Fibroblast of gingiva (primary cell): ENCODE results near the gene ANXA4.
"Not testable (repeated sequence)": the region's sequence is repeated elsewhere in the genome, so short reads cannot be mapped to it uniquely, and the experiment has no call there.

Experiments used
- DNase-seq: peaks from one replicate; pipeline ENCODE4 v3.0.0-alpha.2; 2011; ENCODE audit warnings: low read depth

The ANXA4 gene

DNA sequence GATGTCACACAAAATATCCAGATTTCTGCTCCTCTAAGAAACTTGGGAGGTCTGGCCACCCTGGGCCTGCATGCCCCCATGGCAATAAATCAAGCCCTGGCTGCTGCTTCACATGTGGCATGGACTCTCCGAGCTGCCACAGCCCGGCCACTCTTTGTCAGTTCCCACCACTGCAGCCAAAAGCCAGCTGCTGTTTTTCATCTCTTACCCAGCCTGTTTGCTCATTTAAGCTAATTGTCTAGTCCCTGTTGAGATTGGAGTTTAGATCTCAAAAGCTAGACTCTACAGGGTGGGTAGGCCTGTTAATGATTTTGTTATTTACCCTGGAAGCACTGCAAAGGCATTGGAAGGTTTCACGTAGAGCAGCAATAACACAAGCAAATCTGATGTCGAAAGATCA lies 20.9 kb upstream of the ANXA4 start:
- no peak for DNase-seq

DNA sequence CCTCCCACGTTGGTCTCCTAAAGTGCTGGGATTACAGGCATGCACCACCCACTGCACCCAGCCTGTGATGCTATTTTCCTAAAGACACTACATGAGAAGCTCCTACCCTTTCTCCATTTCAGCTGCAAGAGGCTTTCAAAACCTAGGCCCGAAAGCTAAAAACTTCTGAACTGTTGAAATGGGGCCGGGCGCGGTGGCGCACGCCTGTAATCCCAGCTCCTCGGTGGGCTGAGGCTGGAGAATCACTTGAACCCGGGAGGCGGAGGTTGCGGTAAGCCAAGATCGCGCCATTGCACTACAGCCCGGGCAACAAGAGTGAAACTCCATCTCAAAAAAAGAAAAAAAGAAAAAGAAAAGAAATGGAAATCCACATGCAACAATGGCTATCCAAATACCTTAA lies 18.1 kb upstream of the ANXA4 start:
- DNase-seq = no peak

DNA sequence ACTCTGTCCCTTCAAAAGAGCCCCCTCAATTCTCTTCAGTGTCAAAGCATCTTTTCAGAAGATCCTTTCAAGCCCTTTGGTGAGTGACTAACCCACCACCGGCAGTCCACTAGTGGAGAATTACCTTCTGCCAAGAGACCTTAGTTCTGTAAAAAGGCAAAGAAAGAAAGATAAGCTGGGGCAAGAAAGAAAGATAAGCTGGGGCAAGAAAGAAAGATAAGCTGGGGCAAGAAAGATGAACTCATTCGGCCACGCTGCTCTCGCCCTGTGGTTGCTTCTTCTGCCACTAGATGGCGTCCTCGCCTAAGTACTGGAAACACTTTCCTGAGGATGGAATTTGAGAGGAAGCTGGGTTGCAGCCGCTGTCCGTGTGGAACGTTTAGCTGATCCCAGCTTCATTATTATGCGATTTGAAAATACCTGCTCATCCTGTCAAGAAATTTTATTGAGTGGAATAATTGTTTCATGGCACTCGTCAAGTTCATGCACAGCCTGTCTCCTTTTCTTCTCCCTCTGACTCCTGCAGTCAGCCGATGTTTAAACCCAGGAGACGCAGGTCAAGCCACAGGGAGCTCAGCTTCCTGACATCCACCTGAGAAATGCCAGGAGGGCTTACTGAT lies 17.3 kb upstream of the ANXA4 start:
- peak; percentile 55 for DNase-seq

DNA sequence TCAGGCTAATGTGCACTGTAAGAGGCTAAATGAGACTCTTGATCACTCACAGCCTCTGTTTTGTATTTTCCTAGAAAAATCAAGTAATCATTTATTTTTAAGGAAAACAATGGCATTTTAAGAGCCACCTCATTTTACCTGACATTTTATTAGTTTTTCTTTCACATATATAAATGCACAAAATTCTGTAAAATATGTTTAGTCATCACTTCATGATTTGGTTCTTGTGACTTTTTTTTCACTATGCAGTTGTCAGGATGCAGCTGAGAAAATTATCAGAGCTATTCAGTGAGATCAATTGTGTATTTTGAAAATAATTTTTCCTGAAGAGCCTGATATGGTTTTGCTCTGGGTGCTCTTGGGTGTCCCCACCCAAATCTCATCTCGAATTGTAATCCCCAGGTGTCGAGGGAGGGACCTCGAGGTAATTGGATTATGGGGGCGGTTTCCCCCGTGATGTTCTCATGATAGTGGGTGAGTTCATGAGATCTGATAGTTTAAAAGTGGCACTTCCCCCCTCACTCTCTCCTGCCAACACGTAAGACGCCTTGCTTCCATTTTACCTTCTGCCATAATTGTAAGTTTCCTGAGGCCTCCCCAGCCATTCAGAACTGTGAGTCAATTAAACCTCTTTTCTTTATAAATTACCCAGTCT lies 16.1 kb upstream of the ANXA4 start:
- DNase-seq = no peak

DNA sequence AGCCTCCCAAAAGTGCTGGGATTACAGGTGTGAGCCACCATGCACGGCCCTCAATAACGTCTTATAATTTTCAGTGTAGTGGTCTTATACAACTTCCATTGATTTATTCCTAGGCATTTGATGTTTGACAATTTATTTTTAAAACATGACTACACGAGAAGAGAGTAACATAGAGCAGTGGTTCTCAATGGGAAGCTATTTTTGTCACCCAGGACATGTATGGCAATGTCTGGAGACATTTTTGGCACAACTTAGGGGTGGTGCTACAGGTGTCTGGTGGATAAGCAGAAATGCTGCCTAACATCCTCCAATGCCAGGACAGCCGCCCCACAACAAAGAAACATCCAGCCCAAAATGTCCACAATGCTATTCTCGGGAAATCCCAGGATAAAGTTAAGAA lies 12.7 kb upstream of the ANXA4 start:
- no peak for DNase-seq

DNA sequence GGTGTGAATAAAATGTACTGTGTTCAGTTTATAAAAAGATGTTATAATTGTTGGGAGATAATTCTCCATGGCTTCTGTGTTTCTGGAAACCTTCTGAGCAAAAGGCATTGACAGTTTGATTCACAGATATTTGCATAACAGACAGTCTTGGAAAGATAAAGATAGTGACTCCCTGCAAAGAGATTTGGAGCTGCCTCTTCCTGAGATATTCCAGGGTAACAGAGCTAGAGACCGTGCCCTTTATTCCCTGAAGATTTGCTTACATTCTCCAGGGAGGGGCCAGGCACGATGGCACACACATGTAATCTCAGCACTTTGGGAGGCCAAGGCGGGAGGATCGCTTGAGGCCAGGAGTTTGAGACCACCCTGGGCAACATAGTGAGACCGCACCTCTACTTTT lies 12.2 kb upstream of the ANXA4 start:
- no peak for DNase-seq

DNA sequence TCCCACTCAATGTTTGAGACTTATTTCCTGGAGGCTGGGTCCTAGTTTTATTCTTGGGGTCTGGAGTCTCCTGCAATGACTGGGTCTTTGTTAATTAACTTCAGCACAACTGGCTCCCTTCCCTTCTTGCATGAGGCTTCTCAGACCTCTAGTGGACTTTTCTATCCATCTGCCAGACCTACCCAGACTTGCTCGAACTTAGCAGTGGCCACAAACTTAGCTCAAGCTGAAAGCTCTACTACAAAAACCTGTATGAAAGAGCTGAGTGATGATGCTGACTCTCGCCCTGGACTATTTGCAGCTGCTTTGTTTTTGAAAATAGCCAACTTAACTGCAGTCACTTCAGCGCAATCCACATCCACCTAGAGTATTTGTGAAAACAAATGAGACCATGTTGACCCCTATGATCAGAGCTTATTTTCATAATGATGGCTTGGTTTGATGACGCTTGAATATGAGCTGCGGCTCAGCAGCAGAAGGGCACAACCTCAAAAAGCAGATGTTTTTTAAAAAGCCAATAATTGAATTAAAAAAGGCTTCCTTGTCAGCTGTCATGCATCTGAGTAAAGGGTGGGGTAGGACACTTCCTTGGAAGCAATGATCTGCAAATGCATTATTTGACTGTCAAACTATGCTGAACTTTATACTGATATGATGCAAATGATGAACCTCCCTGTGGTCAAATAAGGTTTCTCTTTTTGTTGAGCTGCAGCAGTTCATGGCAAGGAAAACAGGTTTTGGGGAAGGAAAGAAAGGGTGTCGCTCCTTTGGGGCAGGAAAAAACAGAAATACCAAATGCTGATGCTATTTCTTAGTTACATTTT lies 10.6 kb upstream of the ANXA4 start:
- DNase-seq = no peak

DNA sequence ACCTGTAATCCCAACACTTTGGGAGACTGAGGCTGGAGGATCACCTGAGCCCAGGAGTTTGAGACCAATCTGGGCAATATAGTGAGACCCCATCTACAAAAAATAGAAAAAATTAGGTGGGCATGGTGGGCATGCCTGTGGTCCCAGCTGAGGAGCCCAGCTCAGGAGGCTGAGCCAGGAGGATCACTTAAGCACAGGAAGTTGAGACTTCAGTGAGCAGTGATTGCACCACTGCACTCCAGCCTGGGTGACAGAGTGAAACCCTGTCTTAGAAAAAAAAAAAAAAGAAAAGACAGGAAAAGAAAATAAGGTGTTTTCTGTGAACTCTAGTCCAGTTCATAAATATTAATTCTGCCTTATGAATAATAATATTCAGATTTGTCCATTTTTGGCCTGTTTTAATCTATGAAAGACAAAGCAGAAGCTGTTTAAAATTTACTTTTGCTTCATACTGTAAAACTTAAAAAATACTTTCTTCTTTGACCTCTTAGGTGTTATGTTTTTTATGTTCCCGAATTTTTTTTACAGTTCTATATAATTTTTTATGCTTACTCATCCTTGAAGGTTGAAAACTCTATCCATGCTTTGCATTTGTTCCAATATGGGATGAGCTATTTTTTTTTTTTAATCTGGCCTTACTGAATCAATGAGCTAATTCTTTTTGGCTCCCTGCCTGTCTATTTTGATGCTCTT lies 8.4 kb upstream of the ANXA4 start:
- peak; percentile 31 for DNase-seq

DNA sequence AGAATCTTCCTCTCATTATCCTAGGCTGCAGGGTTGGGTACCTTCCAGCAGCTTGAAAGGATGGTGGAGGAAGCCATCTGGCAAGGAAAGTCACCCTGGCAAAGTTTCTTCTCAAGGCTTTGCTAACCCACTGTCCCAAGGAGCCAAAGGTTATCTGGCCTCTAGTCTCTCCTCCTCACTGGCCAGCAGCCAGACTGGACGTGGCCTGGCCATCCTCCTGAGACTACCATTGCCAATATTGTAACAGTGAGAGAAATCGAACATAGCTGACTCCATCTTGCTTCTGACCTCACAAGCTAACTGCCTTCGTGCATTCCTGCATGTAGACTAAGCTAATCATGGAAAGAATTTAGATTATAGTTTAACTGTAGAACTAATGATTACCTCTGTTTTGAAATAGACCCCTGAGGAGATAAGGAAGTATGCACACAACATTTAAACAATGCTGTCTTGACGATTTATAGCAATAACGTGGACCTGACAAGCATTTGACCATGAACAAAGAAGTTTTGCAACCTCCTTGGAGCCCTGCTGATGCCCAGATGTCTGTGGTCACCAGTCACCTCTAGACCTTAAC lies 7.8 kb upstream of the ANXA4 start:
- no peak for DNase-seq

DNA sequence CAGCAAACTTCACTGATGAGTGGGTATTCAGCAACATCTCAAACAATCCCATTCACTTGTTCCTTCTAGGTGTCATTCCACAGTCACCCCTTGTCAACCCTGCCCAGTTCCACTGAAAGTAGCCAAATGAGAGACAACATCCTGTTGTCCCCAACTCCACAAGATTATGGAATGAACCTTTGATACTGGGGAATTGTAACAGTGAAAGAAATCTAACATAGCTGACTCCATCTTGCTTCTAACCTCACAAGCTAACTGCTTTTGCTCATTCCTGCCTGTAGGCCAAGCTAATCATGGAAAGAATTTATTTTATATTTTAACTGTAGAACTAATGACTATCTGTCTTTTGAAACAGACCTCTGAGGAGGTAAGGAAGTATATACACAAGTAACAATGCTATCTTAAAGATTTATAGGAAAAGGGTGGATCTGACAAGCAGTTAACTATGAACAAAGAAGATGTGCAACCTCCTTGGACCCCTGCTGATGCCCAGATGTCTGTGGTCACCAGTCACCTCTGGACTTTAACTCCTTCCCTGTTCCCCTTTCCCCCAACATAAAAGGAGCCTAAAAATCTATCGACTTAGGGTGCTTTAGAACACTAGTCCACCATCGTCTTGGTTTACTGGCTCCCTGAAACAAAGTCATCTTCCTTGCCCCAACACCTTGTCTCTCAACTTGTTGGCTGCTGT lies 6.9 kb upstream of the ANXA4 start:
- DNase-seq = no peak

DNA sequence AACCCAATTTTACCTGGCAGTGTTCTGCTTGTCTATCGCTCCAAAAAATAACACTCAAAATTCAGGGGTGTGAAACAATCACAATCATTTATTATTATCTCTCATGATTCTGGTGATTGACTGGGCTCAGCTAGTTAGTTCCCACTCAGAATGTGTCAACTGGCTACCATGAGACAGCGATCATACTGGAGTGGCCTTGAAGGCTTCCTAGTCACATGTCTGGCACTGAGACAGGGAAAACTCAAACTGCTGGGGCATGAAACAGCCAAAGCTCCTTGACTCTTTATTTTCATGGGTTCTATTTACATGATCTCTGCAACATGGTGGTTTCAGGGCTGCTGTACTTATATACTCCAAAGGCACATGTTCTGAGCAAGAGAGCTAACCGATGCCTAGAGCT lies 6.2 kb upstream of the ANXA4 start:
- no peak for DNase-seq

DNA sequence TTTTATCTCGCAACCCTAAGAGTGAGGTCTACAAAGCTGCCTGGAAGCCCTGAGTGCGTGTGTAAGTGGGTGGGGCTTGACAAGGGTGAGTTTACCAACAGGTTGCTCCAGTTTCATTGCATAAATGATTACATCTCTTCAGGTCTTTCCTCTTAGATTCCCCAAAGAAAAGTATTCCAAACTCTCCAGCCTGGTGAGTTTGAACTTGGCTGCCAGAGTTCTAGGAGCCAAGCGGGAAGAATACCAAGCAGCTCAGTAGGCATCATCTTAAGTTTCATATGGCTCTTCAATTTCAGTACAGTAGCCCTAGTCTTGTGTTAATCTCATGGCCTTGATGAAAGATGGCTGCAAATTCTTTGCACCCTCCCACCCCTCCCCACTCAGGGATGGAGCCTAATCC lies 3.8 kb upstream of the ANXA4 start:
- DNase-seq = not testable (repeated sequence)

DNA sequence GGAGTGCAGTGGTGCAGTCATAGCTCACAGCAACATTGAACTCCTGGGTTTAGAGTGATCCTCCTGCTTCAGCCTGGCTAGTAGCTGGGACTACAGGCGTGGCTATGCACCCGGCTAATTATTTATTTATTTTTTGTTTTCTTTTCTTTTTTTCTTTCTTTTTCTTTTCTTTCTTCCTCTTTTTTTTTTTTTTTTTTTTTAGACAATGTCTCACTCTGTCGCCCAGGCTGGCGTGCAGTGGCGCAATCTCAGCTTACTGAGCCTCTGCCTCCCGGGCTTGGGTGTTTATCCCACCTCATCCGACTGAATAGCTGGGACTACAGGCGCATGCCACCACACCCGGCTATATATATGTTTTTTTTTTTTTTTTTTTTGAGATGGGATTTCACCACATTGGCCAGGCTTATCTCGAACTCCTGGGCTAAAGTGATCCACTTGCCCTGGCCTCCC lies 1.4 kb upstream of the ANXA4 start:
- DNase-seq = peak; percentile 19

DNA sequence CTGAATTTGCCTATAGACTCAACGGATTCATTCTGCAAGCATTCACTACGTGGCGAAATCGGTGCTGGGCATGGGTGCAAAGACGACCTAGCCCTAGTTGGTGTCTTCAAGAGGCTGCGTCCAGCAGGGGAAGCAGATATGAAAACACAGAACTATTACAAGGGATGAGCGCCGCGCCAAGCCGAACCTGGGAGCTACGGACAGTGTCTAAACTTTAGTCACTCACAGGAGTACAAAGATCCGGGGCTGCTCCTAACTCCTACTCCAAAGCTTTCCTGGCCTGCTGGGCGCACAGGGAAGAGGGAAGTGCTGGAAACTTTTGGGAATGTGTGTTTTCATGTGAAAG lies 732 bp upstream of the ANXA4 start:
- peak; percentile 75 for DNase-seq

DNA sequence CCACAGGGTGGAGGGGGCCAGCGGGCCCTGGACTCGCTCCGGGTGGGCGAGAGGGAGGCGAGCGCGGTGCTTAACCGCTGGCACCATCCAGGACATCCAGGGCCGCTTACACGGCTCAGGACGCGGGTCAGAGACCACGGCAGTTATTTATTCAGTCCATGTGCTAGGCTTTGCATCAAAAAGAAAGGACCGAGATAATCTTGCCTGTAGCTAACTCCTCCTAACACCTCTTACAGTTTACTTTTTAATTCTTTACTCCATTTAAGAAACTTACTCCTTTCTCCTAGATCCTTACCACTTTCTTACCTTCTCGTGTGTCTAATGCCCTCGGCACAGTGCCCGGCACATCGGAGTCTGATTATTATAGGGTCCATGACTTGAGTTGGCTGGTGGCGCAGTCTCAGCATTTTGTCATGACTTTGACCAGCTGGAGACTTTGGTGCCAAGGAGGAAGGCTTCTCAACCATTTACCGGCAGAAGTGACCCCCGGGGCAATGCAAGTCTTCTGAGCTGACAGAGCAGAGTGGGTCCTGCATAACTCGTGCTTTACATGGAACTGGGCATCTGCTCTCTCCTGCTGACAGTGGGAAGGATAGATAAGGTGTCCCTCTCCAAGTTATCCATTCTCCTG lies 503 bp downstream of the ANXA4 start:
- no peak for DNase-seq

DNA sequence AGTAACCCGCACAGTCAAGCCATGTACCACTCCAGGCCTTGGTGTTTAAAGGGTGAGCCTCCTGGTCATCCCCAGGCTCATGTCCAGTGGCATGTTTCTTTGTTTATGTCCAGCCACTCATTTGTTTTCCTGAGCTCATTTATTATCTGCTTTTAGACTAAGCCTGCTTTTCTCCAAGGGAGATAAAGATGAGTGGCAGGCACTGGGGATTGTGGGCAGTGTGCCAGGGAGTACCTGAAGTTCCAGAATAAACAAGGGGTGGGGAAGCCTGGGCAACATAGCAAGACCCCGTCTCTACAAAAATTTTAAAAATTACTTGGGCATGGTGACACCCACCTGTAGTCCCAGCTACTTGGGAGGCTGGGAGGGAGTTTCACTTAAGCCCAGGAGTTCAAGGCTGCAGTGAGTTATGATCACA lies 1.9 kb downstream of the ANXA4 start:
- no peak for DNase-seq

DNA sequence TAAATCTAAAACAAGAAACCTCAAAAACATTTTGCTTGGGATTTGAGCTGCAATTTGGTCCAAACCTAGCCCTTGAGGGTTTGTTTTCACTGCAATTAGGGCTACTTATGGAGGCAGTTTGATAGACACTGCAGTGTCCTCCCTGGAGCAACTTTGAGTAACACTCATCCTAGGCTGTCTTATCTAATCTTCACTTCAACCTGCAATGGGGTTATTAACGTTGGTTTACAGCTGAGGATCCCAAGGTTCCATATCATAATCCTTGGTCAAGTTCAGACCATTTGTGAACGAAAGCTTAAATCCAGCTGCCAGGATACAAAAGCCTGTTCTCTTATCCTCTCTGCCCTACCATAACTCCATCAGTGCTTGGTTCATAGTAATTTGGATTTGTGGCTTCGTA lies 2.5 kb downstream of the ANXA4 start:
- DNase-seq = no peak

DNA sequence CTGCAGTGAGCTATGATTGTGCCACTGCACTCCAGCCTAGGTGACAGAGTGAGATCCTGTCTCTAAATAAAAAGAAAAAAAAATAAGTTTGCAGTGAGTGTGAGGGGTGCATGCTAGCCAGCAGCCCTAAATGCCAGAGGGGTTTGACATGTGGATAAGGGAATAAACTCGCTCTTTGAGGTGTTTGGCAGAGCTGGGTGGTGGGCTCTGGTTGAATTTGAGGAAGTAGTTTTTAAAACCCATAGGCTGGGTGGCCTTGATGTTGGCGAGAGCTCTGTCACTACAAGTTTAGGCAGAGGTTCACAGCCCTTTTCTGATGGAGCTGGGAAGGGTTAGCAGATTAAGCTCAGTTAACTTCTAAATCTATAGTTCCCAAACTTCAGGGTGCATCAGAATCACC lies 3.1 kb downstream of the ANXA4 start:
- no peak for DNase-seq

DNA sequence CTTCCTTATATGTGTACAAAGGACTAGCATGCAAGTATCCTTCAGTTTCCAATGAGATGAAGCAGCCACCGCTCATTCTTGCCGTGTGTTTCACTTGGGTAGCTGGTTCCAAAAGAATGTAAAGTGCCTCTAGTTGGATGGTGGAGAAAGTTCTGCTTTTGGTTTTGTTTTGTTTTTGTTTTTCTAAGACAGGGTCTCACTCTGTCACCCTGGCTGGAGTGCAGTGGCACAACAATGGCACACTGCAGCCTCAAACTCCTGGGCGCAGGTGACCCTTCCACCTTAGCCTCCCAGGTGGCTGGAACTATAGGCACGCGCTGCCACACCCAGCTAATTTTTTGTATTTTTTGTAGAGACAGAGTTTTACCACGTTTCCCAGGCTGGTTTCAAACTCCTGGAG lies 8.3 kb downstream of the ANXA4 start:
- no peak for DNase-seq

DNA sequence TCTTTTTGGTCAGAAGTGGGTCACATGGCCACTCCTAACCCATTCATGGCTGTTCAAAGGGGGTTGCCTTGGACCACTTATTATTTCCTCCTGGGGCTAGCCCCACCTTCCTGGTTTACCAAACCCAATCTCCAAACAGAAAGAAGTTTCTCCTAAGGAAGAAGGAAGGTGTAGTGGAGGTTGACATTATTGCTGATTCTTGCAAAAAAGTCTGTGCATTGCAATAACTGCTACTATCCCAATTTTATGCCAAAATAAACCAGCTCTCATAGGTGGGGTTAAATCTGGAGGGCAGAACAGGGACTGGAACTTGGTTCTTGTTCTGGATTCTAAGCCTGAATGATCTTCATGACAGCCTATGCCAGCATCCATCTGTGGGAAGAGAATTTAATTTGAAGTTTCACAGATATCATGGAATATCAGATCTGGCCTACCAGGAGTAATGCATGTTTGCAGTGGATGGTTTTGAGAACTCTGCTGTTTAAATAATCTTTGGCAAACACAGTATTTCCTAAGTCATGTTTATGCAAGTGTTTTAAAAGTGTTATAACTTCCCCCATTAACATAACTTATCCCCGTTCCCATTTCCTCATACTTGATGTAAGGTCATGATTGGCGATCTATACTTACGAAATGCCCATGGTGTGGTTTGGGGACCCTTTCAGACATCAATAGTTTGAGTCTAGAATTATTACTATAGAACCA lies 11.9 kb downstream of the ANXA4 start:
- no peak for DNase-seq

DNA sequence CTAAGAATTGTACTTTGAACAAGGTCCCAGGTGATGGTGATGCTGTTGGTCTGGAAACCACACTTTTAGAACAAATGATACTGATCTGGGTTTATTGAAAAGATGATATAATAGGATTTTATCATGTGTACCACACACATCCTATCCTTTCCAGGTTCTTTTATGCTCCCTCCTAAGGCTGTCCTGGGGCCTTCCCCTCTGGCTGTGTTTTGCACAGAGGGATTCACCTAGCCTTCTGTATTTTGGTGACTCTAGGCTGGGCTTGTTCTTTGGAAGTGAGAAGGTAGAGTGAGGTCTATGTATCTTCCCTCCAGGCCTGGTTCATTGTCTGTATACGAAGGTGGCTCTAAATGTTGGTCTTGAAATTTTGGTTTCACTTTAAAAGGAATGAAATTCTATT lies 12.7 kb downstream of the ANXA4 start:
- DNase-seq = no peak
